Left ventricle myocardium inferior (tissue), 1 donor: ENCODE data around the gene FXYD5. TPM values are rescaled to one million over a fixed set of nuclear protein-coding genes. Genes with fewer than 3 reads are reported as not detected.

Source experiments
- DNase-seq: peaks from one replicate; pipeline ENCODE4 v3.0.0-alpha.2; 2020
- H3K27ac ChIP-seq: fragments of 200-600 bp; replicated peaks from 2 replicates; pipeline ENCODE4 v1.8.0; 2021
- H3K27me3 ChIP-seq: fragments of 200-600 bp; 2 replicates; pipeline ENCODE4 v1.8.0; 2021; ENCODE audit warnings: low read depth
- H3K36me3 ChIP-seq: fragments of 200-600 bp; 2 replicates; pipeline ENCODE4 v1.8.0; 2021
- H3K4me1 ChIP-seq: fragments of 200-600 bp; 2 replicates; pipeline ENCODE4 v1.8.0; 2021
- H3K4me3 ChIP-seq: fragments of 200-600 bp; 2 replicates; pipeline ENCODE4 v1.8.0; 2021; ENCODE audit warnings: mild to moderate bottlenecking, moderate library complexity
- H3K9me3 ChIP-seq: fragments of 200-600 bp; replicated peaks from 2 replicates; pipeline ENCODE4 v1.8.0; 2021
- intact Hi-C: fragments of 100-400 bp; cut with micrococcal nuclease; formaldehyde crosslinking; loops from one replicate; pipeline ENCODE4 v1.11.0; 2022
- long read RNA-seq: library from polyadenylated mRNA; unstranded; transcript quantifications from one replicate; pipeline ENCODE4 v2.0.0, GENCODE V29; 2021
- total RNA-seq: library from RNA; stranded (reverse); fragmentation: NEBNext Ultra II Directional; extraction: Animal tissue kit (Norgen Biotek cat#: 25700); gene quantifications from one replicate; pipeline ENCODE4 v1.2.1, GENCODE V29; 2021
- TF ChIP-seq, protein P1 (sequence below): fragments of 200-600 bp; IDR thresholded peaks from 2 replicates; pipeline ENCODE4 v1.8.0; 2021; ENCODE audit warnings: antibody characterized with exemption, mild to moderate bottlenecking, borderline replicate concordance
- donor health status: DM: no; HTN: yes; CAD: no; lungs with severe emphysema.

FXYD5 gene
- total RNA-seq: 23.4 TPM
- long read RNA-seq, transcript FXYD5-204 (9 exons, 872 nt): major isoform, 5 of 8 reads
- long read RNA-seq, partial matches to known transcripts: 1 of 8 reads
- long read RNA-seq, other reads (novel, unspliced or antisense): 2 of 8 reads

DNA sequence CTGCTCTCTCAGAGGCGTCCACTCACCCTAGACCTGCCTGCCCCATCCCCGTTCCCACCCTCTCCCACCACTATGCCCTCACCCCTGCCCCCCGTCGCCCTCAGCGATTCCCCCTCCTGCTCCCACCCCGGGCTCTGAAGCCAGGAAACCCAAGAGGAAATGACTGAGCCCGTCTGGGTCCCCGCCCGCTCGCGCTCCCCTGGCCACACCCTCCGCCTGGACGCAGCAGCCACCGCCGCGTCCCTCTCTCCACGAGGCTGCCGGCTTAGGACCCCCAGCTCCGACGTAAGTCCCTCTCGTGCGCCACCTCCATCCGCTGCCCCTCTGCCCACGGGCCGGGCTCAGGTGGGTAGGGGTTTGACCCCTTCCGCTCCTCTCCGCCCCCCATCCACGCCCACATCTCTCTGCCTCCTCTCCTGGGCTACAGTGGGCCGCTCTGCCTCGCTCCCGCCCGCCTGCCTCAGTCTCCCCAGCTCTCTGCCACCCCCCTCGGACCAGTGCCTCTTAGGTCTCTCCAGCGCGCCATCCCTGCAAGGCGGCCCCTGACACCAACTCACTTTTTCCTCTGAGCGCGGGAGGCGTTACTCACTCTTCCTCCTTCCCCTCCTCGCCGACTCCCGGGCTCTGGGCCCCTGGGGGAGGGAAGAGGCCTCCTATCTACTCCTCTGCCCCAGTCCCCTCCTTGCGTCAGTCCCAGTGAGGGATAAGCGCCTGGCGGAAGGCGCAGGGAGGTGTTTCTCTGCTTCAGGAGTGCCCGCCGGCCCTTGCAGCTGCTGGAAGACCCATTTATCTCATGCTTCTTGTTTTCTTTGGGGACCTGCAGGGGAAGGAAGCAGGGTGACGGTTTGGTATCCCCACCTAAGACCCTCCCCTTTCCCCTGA, at the start of gene FXYD5:
FXYD5 (plus strand) TSS at position 211 of the 882 bp plus-strand sequence. CDS start 816 bp downstream, outside the sequence.
- Histone ChIP-seq H3K9me3 (no peaks in the 10 kb centered on the region), H3K27me3 (peaks cover 45% of the 10 kb centered on the region), H3K4me1 (peaks cover 27% of the 10 kb centered on the region)

GRCh38 chr19:35105047-35105410, 49.5 kb upstream of the FXYD5 start:
- Histone ChIP-seq H3K9me3 (no peaks in the 10 kb centered on the region), H3K27ac (no peak overlapping the region), H3K4me1 (no peaks in the 10 kb centered on the region), H3K4me3 (no peak overlapping the region), H3K36me3 (no peaks in the 10 kb centered on the region), H3K27me3 (no peaks in the 10 kb centered on the region)
- intact Hi-C loops: no loop called here
- TF ChIP-seq, protein P1, sequence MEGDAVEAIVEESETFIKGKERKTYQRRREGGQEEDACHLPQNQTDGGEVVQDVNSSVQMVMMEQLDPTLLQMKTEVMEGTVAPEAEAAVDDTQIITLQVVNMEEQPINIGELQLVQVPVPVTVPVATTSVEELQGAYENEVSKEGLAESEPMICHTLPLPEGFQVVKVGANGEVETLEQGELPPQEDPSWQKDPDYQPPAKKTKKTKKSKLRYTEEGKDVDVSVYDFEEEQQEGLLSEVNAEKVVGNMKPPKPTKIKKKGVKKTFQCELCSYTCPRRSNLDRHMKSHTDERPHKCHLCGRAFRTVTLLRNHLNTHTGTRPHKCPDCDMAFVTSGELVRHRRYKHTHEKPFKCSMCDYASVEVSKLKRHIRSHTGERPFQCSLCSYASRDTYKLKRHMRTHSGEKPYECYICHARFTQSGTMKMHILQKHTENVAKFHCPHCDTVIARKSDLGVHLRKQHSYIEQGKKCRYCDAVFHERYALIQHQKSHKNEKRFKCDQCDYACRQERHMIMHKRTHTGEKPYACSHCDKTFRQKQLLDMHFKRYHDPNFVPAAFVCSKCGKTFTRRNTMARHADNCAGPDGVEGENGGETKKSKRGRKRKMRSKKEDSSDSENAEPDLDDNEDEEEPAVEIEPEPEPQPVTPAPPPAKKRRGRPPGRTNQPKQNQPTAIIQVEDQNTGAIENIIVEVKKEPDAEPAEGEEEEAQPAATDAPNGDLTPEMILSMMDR: no peak
- DNase-seq: no peak

More for the DNA sequence above, at the start of gene FXYD5:
- H3K27ac ChIP-seq: peak within 1 kb of the TSS; percentile 87
- H3K36me3 ChIP-seq: peaks cover 20% of the 10 kb centered on the region
- TF ChIP-seq, protein P1: peak; percentile 17
- peak within 1 kb of the TSS; percentile 82 for H3K4me3 ChIP-seq
- intact Hi-C loops: no loop called here
- DNase-seq: peak; percentile 72

GRCh38 chr19:35105411-35106290, 48.9 kb upstream of the FXYD5 start:
- TF ChIP-seq, protein P1: no peak
- Histone ChIP-seq H3K27ac (no peak overlapping the region), H3K4me3 (no peak overlapping the region), H3K36me3 (no peaks in the 10 kb centered on the region), H3K27me3 (no peaks in the 10 kb centered on the region), H3K4me1 (no peaks in the 10 kb centered on the region), H3K9me3 (no peaks in the 10 kb centered on the region)
- DNase-seq: no peak
- intact Hi-C loops: no loop called here

DNA sequence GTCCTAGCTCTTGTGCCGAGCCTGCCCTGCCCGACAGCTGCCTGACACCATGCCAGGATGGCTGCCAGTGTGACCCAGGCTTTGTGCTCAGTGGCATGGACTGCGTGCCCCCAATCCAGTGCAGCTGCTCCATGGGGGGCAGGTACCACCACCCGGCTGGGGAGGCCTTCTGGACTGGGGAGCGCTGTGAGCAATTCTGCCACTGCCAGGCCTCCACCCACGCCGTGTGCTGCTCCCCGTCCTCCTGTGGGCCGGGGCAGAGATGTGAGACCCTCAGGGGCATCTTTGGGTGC, 48.3 kb upstream of the FXYD5 start:
- Histone ChIP-seq H3K36me3 (no peaks in the 10 kb centered on the region), H3K4me1 (no peaks in the 10 kb centered on the region), H3K9me3 (no peaks in the 10 kb centered on the region), H3K27ac (no peak overlapping the region), H3K4me3 (no peak overlapping the region), H3K27me3 (no peaks in the 10 kb centered on the region)
- TF ChIP-seq, protein P1: no peak
- no peak for DNase-seq
- intact Hi-C loops: no loop called here

DNA sequence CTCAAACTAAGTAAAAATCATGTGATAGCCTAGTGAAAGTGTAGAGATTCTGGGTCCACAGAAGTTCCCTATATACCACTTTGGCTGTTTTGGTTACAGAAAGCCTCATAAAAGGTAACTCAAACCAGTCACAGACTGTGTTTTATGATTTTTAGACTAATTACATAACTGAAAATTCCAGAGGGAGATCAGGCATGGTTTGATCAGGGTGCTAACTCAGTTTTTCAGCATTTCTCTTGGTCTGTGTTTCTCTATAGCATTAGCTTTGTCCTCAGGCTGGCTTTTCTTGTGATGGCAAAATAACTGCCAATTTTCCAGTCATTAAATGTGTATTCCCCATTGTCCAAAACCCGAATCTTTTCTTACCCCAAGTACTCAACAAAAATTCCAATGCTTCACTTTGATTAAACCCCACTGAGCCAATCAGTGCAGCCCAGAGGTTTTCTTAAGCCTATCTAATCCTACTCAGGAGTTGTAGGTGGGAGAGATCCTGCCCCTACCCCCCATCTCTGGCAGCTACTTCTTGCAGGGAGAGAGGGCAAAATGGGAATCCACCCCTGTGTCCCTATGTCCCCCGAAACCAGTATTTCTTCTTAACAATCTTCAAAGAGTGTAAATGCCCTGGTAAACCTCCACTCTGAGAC, 47.5 kb upstream of the FXYD5 start:
- H3K4me1 ChIP-seq: no peaks in the 10 kb centered on the region
- intact Hi-C loops: no loop called here
- no peak overlapping the region for H3K4me3 ChIP-seq
- H3K36me3 ChIP-seq: no peaks in the 10 kb centered on the region
- DNase-seq: no peak
- peak overlapping the region; percentile 36 for H3K27ac ChIP-seq
- TF ChIP-seq, protein P1: no peak
- no peaks in the 10 kb centered on the region for H3K9me3 ChIP-seq
- no peaks in the 10 kb centered on the region for H3K27me3 ChIP-seq
